Fibroblast of mammary gland (primary cell): ENCODE measurements around the gene HK3.

Experiments used
- DNase-seq: peaks from one replicate; pipeline ENCODE4 v3.0.0-alpha.2; 2010; ENCODE audit warnings: low read depth
- H3K4me3 ChIP-seq: 2 replicates; pipeline ENCODE4 v1.5.1; 2011; ENCODE audit warnings: low read depth, mild to moderate bottlenecking, low read length, moderate library complexity; ENCODE audit not compliant: control insufficient read depth
- CTCF ChIP-seq: conservative IDR thresholded peaks from 2 replicates; pipeline ENCODE4 v1.5.1; 2011; ENCODE audit warnings: low read depth, low read length, inconsistent platforms; ENCODE audit not compliant: control insufficient read depth, insufficient read depth

Gene HK3

GRCh38 chr5:176883700-176884570 lies 15.2 kb downstream of the HK3 start:
- no peak for TF ChIP-seq CTCF
- H3K4me3 ChIP-seq, result no peak overlapping the region
- no peak for DNase-seq

GRCh38 chr5:176882567-176882903 lies 16.6 kb downstream of the HK3 start:
- no peak for TF ChIP-seq CTCF
- DNase-seq, result no peak

GRCh38 chr5:176881816-176882566 lies 17.2 kb downstream of the HK3 start:
- no peak for DNase-seq
- no peak for TF ChIP-seq CTCF
- no peak overlapping the region for H3K4me3 ChIP-seq

More at GRCh38 chr5:176882567-176882903, 16.6 kb downstream of the HK3 start:
- no peak overlapping the region for H3K4me3 ChIP-seq

GRCh38 chr5:176881021-176881749 lies 18.0 kb downstream of the HK3 start:
- TF ChIP-seq CTCF, result no peak
- no peak overlapping the region for H3K4me3 ChIP-seq
- no peak for DNase-seq

GRCh38 chr5:176880366-176881020 lies 18.7 kb downstream of the HK3 start:
- no peak overlapping the region for H3K4me3 ChIP-seq

More at GRCh38 chr5:176880366-176881020, 18.7 kb downstream of the HK3 start:
- TF ChIP-seq CTCF, result no peak
- DNase-seq, result no peak
